Measurements from ENCODE around the gene SLC8A1.

The SLC8A1 gene

GRCh38 chr2:40299781-40300180, 152.1 kb downstream of the SLC8A1 start:
- DNase-seq, result no peak

GRCh38 chr2:40299173-40299572, 152.7 kb downstream of the SLC8A1 start:
- no peak for DNase-seq

GRCh38 chr2:40298026-40298425, 153.9 kb downstream of the SLC8A1 start:
- DNase-seq, result no peak

GRCh38 chr2:40292291-40292690, 159.6 kb downstream of the SLC8A1 start:
- DNase-seq, result no peak

GRCh38 chr2:40289771-40290404, 162.0 kb downstream of the SLC8A1 start:
- no peak for DNase-seq

- no peak for DNase-seq
Observed at GRCh38 chr2:40287773-40288172, 164.1 kb downstream of the SLC8A1 start.

GRCh38 chr2:40287195-40287594, 164.7 kb downstream of the SLC8A1 start:
- no peak for DNase-seq

GRCh38 chr2:40286721-40287120, 165.2 kb downstream of the SLC8A1 start:
- DNase-seq, result no peak

GRCh38 chr2:40285391-40285790, 166.5 kb downstream of the SLC8A1 start:
- no peak for DNase-seq

- no peak for DNase-seq
Observed at GRCh38 chr2:40284797-40285196, 167.1 kb downstream of the SLC8A1 start.

GRCh38 chr2:40283111-40283909, 168.6 kb downstream of the SLC8A1 start:
- DNase-seq, result no peak

- DNase-seq, result no peak
Observed at GRCh38 chr2:40282428-40282827, 169.5 kb downstream of the SLC8A1 start.

GRCh38 chr2:40281021-40281940, 170.6 kb downstream of the SLC8A1 start:
- no peak for DNase-seq

- DNase-seq, result no peak
Observed at GRCh38 chr2:40279482-40279881, 172.4 kb downstream of the SLC8A1 start.

GRCh38 chr2:40279001-40279400, 172.9 kb downstream of the SLC8A1 start:
- no peak for DNase-seq

- no peak for DNase-seq
Observed at GRCh38 chr2:40276076-40276475, 175.8 kb downstream of the SLC8A1 start.

- DNase-seq, result no peak
Observed at GRCh38 chr2:40274270-40274669, 177.6 kb downstream of the SLC8A1 start.

GRCh38 chr2:40273734-40274182, 178.1 kb downstream of the SLC8A1 start:
- no peak for DNase-seq

- DNase-seq, result no peak
Observed at GRCh38 chr2:40271094-40271493, 180.8 kb downstream of the SLC8A1 start.

GRCh38 chr2:40270372-40270771, 181.5 kb downstream of the SLC8A1 start:
- DNase-seq, result no peak

- no peak for DNase-seq
Observed at GRCh38 chr2:40268566-40268965, 183.3 kb downstream of the SLC8A1 start.

GRCh38 chr2:40266201-40266600, 185.7 kb downstream of the SLC8A1 start:
- DNase-seq, result no peak

GRCh38 chr2:40265602-40266001, 186.3 kb downstream of the SLC8A1 start:
- DNase-seq, result no peak

All from stimulated activated CD4-positive, alpha-beta T cell treated with anti-CD3 and anti-CD28 coated beads, Interleukin-4, amount 100 ng/mL, for 4 hours (primary cell).